ENCODE data around the gene SP140.
A peak's percentile ranks its signal among the peaks of the same experiment; 100 is the strongest.
"Not testable (repeated sequence)": the region's sequence is repeated elsewhere in the genome, so short reads cannot be mapped to it uniquely, and the experiment has no call there.

SP140 gene

DNA sequence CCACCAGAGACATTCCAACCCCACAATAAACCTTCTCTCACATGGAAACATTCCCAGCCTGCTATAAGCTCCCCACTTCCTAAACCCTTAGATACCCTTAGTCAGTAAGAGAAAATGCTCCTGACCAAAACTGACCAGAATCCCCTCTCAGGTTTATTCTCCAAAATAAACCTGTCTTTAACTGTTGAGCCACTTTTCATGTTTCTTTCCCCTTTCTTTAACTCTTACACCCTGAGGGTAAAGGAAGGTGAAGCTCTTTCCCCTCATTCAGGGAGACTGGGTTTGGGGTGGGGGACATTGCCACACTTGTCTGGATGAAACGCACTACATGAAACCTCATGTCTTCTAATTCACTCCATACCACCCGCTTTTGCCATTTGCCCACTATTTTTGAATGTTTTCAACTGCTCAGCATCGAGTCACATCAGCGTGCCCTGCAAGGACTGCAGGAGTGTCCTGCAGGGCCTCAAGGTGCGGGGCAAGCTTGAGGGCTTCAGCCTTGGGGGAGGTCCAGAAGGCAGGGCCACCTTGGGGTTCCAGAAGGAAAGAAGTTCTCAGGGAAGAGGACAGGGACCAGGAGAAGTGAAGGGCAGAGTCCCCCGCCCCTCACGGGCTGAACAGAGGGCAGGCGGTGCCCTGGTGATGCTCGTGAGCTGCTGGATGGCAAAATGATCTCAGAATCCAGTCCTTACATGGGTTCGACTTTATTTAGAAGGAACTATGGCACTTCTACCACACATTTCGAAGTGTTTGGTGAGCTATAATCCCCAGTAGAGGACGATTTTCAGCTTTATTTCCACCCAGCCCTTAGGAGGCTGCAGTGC lies 97.2 kb downstream of the SP140 start:
- DNase-seq (ENCODE audit: extremely low spot score, insufficient read length, low read depth), result no peak
- no peak for FAIRE-seq

DNA sequence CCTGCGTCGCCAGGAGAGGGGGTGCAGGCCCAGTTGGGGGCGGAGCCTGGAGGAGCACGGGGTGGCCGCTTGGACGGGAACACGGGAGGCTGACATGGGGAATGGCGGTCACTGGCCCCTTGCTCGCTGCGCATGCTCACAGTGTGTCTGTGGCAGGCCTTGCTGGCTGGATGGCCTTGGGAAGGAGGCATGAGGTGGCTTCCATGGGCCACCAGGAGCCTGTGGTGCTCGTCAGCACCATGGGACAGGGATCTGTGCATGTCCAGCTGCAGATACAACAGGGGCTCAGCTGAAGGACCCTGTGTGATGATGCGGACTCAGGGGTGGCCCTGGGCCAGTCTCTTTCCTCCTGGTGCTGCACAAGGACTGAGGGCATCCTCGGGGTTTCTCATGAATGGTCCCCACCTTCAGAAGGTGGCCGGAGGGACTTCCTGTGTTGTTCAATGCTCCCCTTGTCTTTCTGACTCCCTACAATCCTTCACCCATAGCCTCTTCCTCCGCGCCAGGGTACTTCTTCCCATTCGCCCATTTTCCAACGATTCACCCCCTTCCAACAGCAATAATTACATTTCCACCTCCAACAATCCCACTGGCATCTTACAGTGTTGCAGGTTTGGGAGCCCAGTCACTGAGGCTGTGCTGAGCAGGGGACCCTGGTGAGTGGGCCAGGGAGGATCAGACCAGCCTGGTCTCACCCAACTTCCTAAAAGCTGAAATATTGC lies 98.0 kb downstream of the SP140 start:
- no peak for DNase-seq (ENCODE audit: extremely low spot score, insufficient read length, low read depth)
- no peak for FAIRE-seq

DNA sequence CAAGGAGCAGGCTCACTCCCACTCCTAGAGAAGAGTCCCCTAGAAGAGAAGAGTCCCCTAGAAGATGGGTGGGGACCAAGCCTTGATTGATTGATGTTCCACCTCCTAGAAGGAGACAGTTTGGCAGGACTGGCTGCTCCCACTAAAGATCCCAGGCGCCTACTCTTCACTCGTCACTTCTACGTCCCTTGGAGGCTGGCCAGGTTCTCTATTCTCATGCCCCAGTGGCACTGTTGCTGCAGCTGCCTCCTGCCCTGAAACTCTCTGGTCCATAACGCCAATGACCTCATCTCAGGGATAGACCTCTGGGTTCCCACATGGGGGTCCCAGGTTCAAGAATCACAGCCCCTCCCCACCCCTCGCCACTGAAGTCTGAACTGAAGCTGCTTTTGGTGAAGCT lies 99.0 kb downstream of the SP140 start:
- FAIRE-seq, result no peak
- no peak for DNase-seq (ENCODE audit: extremely low spot score, insufficient read length, low read depth)

DNA sequence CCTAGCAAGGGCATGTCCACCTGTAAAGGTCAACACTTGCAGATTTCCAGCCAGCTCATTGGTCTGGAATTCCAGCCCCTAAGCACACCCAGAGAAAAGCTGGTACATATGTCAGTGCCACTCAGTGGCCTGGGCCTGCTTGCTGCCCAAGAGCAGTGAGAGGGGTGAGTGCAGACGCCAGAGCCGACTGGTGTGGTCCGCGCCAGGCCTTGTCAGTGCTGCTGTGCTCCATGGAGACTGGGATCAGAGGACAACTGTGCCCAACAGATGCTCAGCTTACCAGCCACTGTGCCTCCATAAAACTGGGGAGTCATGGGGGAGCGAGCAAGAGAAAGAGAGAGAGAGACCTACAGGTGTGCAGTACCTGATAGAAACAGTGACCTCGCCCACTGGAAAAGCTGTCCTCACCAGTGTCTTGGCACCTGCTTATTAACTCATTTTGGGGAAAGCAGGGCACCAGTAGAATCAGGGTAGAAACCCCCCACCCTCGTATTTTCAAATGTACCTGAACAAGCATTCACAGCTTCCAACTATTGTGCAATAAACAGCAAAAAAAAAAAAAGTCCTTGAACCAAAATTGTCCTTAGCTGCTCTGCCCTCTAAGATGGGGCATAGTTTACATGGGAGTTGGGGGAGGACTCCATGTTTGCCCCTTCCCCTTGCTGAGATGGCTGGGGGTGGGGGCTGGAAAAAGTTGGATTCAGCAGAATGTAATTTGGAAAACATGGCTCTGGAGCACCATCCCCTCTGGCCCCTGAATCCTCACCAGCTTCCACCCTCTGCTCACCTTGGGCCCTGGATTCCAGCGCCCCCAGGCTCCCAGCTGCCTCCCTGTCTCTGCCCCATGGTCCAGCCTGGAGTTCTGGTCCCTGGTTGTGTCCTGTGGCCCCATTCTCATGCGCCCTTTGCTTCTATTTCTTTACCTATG lies 100.0 kb downstream of the SP140 start:
- DNase-seq (ENCODE audit: extremely low spot score, insufficient read length, low read depth) (no peak), FAIRE-seq (no peak)

DNA sequence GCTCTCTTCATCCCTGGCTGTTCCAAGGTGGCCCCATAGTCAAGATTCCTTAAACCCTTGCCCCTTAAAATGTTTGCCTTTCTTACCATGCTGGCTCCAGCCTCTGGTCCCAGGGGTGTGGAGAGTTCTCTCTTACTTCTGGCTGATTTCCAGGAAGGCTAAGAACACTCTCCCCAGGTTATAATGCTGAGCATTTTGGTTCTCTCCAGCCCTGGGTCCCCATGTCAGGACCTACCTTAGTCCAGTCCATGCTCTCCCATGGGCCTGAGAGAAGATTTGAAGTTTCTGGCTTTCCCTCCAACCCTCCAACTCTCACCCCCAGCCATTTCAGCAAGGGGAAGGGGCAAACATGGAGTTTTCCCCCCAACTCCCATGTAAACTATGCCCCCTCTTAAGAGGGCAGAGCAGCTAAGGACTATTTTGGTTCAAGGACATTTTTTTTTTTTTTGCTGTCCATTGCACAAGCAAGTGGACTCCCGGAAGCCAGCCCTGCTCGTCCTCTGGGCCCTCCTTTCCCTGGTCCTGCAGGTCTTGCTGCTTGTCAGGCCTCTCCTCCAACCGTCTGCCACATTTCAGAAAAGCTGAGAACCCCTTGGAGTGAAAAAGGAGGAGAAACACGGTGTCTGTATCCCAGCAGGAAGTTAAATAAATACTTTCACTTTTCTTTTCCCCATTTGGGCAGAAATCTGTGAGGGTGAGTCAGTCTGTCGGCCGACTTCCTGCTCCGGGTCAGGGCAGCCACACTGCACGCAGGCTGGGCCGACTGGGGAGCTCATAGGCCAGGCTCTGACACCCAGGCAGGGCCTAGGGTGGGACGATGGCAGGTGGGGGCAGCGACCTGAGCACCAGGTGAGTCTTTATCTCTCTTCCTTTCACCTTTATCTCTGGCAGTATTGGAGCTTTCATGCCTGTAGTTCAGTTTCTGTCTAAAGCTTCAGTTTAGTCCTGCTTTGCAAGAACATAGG lies 101.2 kb downstream of the SP140 start, which contains the start of gene SP140L:
Gene SP140L, plus strand, starts transcription at position 741 of the 965 bp plus-strand sequence. Its CDS starts 77 bp downstream, at position 818.
- DNase-seq (ENCODE audit: extremely low spot score, insufficient read length, low read depth), result peak; percentile 50
- peak; percentile 95 for FAIRE-seq

DNA sequence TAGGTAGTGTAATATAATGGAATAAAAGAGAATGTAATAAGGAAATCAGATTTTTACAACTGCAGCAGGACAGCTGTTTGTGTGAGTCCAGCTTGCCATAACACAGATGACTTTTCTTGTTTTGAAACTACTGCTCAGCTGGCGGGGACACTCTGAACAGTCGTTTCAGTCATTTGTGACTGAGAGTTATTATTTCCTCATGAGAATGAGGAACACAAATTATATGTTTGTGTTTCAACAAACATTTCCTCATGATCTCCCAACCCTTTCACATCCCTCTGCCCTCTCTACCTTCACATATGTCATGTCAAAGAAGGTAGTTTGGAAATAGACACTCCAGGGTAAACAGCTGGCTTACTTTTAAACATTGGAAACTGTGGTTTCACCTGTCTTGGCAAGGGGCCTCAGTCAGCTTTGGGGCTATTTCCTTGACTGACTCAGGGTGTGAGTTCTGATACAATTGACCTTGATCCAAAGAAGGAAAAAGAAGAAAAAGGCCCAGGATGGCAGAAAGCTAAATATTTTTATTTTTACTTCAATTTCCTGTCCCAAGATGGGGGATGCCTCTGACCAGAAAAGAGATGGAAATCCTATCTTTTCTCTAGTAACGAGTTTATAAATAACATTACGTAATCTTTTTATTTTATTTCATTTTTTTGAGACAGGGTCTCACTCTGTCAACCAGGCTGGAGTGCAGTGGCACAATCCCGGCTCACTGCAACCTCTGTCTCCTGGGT lies 102.0 kb downstream of the SP140 start:
- FAIRE-seq (no peak), DNase-seq (ENCODE audit: extremely low spot score, insufficient read length, low read depth) (no peak)

DNA sequence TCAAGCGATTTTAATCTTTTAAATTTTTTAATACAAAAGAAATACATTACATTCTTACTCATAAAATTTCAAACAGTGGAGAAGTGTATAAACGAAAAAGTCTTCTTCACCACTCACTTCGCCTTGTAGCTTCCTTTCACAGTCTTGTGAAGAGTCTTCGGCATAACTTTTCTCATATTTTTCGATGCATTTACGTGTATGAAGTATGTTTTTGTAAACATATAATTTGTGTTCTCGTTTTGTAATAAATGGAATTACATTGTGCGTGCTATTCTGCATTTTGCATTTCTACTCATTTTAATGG lies 102.6 kb downstream of the SP140 start:
- no peak for FAIRE-seq
- DNase-seq (ENCODE audit: extremely low spot score, insufficient read length, low read depth), result no peak

DNA sequence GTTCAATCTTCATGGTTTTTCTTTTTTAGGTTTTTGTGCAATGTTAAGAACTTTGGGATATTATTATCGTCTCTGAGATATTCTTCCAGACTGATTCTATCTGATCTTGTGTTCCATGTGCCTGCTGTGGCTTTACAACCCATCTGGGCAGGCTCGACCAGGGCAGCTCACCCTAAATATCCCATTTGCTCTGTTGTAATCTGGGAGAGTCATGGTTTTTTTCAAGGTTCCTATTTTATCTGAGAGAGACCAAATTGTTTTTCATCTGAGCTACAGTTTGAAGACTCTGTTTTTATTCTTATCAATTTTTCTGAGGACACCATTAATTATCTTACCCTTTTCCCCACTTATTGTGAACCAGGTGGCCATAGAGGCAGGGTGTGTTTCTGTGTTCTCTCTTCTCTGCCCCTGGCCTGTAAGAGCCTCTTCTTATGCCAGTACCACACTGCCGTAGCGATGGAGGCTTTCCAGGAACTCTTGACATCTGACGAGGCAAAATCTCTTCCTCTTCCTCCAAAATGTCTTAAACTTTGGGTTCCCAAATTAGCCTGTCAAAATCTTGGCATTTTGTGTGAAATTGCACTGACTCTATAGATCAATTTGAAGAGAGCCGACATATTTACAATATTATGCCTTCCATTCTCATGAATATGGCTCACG lies 104.5 kb downstream of the SP140 start:
- FAIRE-seq (no peak), DNase-seq (ENCODE audit: extremely low spot score, insufficient read length, low read depth) (no peak)

DNA sequence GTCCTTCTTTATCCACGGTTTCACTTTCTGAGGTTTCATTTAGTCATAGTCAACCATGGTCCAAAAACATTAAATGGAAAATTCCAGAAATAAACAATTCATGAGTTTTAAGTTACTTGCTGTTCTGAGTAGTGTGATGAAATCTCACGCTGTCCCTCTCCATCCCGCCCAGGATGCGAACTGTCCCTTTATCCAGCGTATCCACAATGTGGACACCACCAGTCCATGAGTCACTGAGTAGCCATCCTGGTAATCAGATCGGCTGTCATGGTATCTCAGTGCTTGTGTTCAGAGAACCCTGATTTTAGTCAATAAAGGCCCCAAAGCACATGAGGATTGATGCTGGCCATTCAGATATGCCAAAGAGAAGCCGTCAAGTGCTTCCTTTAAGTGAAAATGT lies 105.2 kb downstream of the SP140 start:
- no peak for FAIRE-seq
- no peak for DNase-seq (ENCODE audit: extremely low spot score, insufficient read length, low read depth)

DNA sequence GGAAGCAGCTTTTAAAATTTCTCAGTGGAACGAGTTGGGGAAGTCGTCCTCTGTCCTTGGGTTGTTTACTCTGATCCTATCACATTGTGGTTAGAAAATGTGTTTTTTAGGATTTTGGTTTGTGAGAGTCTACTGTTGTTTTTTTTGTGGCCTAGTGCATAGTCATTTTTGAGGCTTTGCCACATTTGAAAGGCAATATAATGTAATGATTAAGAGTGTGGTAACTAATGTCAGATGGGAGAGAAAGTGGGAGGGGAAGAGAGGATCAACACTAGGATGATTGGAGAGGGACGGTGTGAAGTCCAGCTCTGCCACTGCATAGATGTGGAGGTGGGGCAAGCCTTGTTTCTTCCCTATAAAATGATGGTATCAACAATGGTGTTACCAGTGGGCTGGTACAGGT lies 109.9 kb downstream of the SP140 start:
- FAIRE-seq (no peak), DNase-seq (ENCODE audit: extremely low spot score, insufficient read length, low read depth) (no peak)

DNA sequence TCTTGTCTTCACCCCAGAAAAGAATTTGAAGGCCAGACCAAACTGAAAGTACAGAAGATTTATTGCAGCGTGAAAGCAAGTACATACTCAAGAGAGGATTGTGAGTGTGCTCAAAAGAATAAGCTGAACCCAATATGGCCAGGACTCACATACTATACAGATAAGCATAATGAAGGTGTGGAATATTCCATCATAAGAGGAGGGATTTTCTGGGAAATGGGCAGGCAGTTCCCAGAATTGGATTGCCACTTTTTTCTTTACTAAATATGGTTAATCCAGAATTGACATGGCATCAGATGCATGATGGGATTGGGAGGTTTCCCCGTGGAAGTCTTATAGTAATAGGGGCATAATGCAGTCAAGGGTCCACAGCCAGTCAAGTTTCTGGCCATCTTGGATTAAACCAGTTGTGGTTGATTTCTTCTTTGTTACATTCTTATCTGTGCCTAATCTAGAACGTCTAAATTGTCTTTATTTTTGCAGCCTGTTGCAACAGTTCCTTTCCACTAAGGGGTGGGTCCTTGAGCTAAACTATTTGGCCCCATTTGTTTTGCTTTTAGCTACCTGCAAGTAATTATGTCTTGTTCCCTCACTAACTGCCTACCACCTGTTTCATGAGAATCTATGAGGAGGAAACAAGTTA lies 110.4 kb downstream of the SP140 start:
- no peak for DNase-seq (ENCODE audit: extremely low spot score, insufficient read length, low read depth)
- no peak for FAIRE-seq

DNA sequence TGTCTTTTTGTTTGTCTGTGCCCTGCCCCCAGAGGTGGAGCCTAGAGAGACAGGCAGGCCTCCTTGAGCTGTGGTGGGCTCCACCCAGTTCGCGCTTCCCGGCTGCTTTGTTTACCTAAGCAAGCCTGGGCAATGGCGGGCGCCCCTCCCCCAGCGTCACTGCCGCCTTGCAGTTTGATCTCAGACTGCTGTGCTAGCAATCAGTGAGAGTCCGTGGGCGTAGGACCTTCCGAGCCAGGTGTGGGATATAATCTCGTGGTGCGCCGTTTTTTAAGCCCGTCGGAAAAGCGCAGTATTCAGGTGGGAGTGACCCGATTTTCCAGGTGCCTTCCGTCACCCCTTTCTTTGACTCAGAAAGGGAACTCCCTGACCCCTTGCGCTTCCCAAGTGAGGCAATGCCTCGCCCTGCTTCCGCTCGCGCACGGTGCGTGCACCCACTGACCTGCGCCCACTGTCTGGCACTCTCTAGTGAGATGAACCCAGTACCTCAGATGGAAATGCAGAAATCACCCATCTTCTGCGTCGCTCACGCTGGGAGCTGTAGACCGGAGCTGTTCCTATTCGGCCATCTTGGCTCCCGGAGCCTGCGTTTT lies 116.5 kb downstream of the SP140 start:
- not testable (repeated sequence) for DNase-seq (ENCODE audit: extremely low spot score, insufficient read length, low read depth); FAIRE-seq

DNA sequence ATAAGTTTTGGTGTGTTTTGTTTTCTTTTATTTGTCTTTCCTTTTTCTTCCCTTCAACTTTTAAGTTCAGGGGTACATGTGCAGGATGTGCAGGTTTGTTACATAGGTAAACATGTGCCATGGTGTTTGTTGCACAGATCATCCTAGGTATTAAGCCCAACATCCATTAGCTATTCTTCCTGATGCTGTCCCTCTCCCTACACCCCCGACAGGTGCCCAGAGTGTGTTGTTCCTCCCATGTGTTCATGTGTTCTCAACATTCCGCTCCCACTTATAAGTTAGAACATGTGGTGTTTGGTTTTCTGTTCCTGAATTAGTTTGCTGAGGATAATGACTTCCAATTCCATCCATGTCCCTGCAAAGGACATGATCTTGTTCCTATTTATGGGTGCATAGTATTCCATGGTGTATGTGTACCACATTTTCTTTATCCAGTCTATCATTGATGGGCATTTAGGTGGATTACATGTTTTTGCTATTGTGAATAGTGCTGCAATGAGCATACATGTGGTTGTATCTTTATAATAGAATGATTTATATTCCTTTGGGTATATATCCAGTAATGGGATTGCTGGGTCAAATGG lies 117.6 kb downstream of the SP140 start:
- DNase-seq (ENCODE audit: extremely low spot score, insufficient read length, low read depth); FAIRE-seq: not testable (repeated sequence)

DNA sequence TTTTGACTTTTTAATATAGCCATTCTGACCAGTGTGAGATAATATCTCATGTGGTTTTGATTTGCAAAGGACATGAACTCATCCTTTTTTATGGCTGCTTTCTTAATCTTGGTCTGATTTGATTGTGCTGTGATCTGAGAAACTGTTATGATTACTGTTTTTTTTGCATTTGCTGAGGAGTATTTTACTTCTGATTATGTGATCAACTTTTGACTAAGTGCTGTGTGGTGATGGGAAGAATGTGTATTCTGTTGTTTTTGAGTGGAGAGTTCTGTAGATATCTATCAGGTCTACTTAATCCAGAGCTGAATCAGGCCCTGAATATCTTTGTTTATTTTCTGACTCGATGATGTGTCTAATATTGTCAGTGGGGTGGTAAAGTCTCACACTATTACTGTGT lies 118.2 kb downstream of the SP140 start:
- DNase-seq (ENCODE audit: extremely low spot score, insufficient read length, low read depth), result no peak
- no peak for FAIRE-seq

DNA sequence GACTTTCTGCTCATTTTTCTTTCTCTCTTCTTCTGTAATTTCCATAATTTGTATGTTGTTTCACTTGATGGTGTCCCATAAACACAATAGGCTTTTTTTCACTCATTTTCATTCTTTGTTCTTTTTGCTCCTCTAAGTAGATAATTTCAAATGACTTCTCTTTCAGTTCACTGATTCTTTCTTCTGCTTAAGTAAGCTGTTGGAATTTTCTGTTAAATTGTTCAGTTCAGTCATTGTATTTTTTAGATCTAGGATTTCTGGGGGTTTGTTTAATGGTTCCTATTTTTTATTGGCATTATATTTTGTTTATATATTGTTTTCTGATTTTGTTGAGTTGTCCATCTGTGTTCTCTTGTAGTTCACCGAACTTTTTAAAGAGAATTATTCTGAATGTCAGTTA lies 120.9 kb downstream of the SP140 start:
- DNase-seq (ENCODE audit: extremely low spot score, insufficient read length, low read depth) (no peak), FAIRE-seq (no peak)

DNA sequence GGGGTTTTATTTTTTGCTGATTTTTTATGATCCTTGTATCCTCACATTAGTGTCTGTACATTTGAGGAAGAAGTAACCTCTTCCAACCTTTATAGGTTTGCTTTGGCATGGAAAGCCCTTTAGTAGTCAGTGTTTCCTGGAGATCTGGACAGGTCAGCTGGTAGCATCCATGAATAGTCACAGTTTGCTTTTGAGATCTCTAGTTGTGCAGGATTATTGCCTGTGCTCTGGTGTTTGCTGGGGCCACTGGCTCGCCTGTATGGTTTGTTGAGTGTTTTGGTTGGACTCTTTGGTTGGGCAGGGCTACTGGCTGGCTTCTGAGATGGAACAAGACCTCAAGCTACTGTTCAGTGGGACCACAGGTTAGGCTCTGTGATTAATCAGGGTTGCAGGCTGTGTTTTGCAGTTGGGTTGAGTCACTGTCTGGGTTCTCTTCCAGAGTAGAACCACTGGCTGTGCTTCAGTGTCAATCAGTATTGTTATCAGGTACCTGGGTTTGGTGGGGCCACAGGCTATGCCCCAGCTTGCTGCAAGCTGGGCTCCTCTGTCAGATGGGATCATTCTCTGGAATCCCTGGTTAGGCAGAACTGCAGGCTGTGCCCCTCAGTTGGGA lies 121.5 kb downstream of the SP140 start:
- no peak for FAIRE-seq

More for the DNA sequence above, 121.5 kb downstream of the SP140 start:
- no peak for DNase-seq (ENCODE audit: extremely low spot score, insufficient read length, low read depth)
